ENCODE measurements around the gene UBE2H.
"Not testable (repeated sequence)": the region's sequence is repeated elsewhere in the genome, so short reads cannot be mapped to it uniquely, and the experiment has no call there.

UBE2H gene

DNA sequence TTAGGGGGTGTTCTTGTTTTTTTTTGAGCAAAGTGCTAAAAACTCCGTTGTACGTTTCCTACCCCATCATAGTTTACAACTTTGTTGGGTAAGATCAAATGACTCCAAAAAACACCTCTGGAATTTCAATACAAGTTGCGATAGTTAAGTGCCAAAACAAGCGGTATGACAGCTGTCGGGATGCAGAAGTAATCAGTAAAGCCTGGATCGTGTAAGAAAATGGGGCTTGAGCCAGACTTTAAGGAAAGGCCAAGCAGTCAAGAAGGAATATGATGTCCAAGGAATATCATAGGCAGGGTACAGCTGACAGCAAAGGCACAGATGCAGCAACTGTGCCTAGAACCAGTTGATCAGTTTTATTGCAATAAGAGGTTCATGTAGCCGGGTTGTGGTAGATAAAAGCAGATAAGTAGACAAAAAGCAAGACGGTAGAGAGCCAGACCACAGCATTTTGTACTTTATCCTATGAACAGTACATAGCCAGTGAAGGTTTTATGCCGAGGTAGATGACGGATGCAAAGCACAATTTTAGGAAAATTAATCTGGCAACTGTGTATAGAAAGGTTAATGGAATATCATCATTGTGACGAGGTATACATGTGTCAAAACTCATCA is 45.5 kb downstream of the UBE2H start:
- no peak for DNase-seq

DNA sequence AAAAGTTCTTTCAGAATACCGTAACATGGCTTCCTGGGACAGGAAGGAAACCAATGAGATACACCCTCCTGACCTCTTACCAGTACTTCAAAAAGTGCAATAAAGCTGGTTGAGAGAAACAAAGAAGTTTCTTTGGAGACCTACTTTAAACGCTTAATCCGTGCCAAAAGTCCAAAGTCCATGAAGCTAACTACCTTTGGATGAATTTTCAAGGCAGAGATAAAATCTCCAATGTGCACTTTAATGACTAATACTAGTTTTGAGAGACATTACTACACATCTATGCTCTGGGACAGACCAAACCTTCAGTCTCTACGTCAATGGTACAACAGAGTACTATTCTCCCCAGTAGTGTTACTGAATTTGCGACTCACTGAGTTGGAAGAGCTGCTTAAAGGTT is 46.1 kb downstream of the UBE2H start:
- DNase-seq, result no peak

DNA sequence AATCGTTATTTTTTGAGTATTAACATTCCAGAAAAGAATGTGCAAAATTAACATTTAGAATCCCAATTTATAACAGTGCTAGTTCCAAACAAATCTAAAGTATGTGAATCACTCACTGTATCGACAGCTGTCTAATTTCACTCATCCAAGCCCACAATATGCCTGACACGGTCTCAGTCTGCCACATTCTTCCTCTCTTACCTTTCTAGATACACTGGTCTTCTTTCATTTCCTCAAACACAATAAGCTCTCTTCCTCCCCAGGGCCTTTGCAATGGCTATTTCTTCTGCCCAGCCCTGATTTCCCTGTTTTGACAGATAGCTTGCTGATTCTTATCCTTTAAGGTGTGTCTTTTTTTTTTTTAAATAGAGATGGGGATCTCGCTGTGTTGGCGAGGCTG is 48.8 kb downstream of the UBE2H start:
- no peak for DNase-seq

DNA sequence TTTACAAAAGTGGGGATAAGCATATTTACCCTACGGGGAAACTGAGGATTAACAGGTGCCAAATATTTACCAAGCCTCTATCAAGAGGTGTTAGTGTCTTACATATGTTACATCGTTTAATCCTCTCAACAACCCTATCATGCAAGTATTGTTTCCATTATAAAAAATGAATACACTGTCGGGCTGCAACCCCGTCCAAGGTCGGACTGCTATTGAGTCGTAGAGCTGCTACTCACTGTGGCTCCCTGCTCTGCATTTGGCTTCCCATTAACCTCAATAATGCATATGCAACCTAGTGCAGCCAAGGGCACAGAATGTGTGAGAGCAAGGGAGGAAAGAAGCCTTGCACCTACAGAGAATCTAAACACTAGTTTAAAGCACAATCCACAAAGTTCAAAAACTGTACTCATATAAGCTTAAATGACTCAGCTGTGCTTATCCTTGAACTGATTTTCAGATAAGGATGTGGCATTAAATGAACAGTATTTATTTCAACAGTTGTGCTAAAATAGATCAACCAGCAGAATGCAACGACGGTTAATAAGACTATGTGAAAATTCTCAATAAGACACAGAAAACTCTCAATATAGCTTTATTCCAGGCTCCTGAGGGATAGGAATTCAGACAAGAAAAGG is 49.9 kb downstream of the UBE2H start:
- DNase-seq, result no peak

DNA sequence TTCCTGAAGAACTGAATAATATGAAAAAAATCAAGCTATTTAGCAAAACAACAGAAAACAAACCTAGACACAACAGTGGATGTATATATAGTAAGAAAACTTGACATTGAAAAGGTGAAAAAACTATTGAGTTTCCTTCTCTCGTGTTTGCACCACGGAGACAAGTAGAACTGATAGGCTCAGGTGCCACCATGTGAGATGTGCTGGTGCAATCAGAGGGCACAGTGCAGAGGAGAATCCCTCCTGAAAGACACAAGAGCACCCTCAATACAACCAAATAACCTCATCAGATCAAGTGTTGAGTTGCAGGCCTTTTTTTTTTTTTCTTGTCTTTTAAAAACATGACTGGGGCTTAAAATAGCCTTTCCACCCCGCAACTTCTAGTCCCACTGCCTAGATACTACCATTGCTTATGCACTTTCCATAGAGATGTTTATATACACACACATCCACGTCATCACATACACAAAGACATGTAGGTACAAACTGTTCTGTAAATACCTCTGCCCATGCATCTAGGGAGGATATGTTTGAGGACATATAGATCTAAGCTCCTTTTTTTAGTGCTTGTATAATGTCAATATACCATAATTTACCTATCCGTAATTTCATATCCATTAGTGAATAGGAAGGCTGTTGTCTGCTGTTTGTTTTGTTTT is 54.1 kb downstream of the UBE2H start:
- DNase-seq, result no peak

DNA sequence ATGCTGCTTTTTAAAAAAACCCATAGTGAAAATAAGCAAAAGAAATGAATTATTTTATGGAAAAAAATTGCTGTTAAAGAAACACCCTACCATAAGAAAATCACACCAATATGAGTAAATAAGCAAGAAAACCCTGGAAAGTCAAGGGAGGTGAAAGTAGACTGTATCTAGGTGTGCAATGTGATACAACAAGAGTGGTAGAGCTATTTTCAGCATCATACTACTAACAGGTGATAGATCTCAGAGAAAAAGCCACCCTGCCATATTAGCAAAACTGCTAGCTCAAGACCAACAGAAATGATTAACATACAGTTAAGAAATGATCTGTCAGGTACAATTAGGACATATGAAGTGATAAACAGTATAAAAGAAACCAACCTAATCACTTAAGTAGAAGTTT is 54.8 kb downstream of the UBE2H start:
- no peak for DNase-seq

DNA sequence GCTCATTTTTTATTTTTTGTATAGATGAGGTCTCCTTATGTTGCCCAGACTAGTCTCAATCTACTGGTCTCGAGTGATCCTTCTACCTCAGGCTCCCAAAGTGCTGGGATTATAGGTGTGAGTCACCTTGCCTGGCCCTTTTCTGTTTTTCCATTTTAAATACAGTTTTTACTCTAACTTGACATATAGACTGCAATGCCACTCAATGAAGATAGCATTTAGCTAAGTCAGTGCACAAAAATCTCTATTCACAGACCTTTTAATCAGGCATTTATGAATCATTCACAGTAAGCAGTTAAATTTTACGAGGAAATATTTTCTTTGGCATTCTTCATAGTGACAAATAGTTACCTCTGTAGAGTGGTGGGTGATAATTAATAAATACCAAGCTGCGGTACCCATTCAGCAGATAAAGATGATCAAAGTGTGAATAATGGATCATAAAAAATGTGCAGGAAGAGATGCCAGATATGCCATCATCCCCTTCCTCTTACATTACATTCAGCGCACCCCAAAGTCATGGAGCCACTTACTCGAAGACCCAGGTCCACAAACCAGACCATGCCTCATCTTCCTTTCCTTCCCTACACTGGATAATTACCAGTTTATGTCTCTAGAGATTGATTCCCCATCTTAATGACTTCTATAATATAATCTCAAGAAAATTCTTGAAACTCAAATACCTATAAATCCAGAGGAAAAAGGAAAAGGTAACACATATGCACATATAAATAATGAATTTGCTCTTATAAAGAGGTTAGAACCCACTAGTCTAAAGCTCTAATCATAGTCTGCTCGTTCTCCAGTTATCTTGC is 56.0 kb downstream of the UBE2H start:
- DNase-seq, result no peak

DNA sequence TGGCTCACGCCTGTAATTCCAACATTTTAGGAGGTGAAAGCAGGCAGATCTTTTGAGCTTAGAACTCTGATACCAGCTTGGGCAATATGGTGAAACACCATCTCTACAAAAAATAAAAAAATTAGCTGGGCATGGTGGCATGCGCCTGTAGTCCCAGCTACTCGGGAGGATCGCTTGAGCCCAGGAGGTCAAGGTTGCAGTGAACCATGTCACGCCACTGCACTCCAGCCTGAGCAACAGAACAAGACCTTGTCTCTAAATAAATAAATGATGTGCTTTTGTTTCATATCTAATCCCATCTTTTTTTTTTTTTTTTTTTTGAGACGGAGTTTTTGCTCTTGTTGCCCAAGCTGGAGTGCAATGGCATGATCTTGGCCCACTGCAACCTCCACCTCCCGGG is 58.6 kb downstream of the UBE2H start:
- DNase-seq, result not testable (repeated sequence)

DNA sequence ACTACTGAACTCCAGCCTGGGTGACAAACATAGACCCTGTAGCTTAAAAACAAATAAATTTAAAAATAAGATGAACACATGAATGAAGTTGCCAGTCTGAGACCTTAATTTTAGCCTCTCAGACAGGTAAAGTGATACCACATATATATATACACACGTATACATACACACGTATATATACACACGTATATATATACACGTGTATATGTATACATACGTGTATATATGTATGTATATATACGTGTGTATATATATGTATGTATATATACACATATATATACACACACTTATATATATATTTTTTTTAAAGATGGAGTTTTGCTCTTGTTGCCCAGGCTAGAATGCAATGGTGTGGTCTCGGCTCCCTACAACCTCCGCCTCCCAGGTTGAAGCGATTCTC is 62.7 kb downstream of the UBE2H start:
- DNase-seq, result no peak

DNA sequence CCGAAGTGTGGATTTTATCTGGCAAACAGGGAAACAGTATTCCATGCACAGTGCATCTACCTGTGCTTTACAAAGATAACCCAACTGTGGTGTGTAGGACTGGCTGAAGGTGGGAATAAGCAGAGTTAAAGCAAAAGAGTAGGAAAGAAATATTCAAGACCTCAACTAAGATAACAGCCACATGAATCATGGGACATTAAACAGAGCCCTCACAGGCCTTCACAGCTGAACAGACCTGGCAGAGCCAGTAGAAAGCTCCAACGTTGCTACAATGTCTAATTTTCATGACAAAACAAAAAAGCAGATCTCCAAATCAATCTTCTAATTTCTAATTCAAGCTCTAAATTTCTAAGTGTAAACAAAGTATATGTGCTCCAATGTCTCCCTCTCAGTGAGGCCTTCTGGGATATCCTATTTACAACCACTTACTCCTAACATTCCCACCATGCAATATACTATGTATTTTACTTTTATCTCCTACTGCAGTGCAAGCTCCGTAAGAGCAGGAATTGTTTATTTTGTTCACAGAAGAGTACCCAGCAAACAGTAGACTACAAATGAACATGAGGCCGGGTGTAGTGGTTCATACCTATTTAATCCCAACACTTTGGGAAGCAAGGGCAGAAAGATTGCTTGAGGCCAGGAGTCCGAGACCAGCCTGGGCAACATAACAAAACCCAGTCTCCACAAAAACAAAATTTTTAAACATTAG is 63.5 kb downstream of the UBE2H start:
- peak in 1 of 2 experiments; percentile 52 for DNase-seq

DNA sequence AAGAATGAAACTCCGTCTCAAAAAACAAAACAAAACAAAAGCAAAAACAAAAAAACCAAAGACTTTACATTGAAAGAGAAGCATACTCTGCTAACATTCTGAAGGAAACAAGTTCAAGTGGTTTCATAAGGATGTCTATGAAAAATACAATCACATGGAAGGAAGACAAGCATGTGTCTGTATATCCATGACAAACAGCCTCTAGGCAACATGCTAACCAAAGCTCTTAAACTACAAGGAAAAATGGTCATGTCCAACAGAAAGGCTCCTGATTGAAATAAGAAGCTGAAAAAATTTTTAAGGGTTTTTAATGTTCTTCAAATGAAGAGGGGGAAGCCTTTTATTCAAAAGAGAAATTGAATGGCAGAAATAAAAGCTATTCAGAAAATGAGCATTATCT is 64.9 kb downstream of the UBE2H start:
- no peak for DNase-seq

DNA sequence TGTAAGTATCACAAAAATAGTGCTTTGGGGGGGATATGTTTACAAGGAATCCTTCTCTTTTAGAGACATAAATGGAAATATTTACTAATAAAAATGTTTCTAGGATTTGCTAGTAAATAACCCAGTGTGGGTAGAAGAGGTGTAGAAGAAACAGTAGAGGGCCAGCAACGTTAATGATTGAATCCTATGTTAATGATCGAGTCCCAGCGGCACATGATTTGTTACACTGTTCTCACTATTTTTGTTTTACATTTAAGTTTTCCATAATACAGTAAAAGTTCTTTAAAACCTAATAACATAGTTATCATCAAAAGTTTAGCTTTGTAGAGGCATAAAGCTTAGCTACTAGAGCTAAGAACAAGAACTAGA is 66.0 kb downstream of the UBE2H start:
- DNase-seq, result no peak

DNA sequence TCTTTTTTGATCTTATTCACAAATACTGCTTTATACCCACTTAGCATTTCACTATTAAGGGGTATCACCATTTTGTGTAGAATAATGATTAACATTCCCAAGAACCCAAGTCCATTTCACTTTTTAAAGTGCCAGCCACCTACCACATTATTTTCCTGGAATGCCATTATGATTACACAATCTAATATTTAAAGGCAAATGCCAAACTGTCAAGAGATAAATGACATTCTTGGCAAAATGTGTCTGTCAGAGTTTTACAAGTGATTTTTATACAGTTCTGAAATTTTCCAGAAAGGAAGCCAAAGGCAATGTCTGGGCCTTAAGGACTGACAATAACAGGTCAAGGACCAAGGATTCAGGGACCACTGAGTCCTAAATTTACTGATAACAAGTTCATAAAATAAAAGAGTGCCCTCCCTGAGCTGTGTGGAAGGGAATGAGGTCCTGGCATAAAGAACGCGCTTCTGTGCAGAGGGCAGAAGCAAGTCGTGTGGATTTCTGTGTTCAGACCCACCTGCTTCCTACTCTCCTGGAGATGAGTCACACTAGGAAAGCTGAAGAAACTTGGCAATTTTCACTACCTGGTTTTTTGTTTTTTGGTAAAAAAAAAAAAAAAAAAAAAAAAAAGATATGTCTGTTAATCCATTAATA is 66.5 kb downstream of the UBE2H start:
- no peak for DNase-seq

DNA sequence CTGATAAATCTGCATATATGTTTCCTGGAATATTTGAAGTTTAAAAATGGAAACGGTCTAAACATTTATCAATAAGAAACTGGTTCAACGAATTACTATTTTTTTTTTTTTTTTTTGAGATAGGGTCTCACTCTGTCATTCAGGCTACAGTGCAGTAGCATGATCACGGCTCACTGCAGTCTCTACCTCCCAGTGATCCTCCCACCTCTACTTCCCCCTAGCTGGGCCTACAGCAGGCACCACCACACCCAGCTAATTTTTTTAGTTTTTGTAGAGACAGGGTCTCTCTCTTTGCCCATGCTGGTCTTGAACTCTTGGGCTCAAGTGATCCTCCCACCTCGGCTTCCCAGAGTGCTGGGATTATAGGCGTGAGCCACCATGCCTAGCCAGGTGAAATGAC is 68.3 kb downstream of the UBE2H start:
- DNase-seq, result no peak

DNA sequence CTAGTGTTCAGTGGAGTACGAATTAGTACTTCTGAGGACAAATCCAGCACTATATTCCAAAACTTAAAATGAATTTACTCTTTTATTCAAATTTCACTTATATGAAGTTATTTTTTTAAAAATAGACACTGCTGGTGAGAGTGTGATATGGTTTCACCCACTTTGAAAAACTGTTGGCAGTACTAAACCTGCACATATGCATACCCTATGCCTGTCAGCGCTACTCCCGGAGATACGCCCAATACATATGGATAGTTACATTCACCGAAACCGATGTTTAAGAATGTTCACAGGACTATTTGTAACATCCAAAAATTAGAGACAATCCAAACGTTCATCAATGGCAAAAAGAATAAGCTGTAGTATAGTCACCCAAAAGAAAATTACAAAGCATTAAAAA is 69.6 kb downstream of the UBE2H start:
- no peak for DNase-seq

DNA sequence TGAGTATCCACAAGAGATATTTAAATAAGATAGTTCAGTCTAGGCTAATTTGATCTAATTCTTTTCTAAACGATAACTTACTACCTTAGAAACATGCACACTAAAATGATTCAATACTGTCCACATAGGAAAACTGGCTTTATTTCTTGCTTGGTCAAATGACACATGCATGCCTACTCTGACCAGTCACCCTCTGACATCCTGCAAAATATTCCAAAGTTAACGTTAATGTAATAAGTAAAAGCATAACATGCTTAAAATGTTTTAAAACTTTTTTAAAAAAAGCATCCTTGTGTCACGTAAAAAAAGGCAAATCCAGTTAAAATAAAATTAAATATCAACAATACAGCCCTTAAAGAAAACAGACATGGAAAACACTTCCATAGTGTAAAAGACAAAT is 70.2 kb downstream of the UBE2H start:
- no peak for DNase-seq

DNA sequence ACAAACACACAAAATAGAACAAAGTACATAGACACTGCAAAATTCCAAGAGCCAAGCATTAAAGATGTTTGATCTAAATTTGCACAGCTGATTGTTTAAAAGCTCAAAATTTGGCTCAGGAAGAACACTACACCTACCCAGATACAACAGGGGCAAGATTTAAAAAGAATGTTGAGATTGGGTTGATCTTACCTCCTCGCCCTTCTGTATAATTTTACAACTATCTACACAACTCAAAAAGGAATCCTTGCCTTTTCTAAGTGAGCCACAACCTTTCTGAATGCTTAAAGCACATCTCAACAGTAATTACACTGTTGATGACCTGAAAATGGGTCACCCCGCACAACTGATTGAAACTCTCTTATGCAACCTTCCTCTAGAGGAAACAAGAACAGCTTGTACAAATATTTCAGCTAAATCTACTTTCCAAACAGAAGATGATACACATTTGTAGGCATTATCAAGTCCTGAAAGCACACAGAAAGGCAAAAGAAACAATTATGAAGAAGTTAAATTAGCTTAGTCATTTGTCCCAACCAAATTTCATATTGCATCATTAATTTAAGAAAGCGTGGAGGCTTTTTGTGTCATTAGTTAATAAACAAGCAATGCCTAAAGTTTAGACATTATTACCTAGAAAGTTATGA is 75.5 kb downstream of the UBE2H start:
- DNase-seq, result no peak

DNA sequence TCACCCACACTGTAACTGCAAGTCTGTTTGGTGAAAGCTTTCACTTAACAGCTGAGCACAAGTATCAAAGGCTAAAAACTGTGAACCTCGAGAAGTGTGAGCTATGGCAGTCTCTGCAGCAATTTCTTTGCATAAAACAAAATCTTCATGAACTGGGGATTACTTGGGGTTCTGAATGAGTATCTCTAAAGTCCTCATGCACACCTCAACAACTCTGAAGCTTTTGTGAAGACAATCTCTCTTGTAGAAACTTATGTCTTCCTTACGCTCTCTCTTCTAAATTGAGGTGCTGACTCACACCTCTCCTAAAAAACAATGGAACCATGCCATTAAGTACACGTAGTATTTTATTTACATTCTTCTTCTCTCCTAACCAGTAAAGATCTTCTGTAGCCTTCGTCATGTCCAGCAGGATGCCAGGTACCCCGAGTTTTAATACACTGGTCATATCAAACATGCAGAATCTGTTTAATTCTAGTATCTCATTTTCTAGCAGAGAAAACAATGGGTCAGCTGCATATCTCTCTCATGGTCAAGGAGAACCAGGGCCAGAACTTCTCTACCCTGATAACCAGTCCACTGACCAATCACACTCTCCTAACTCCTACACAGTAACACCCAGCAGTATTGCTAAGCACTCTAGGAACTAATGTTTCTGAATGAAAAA is 76.9 kb downstream of the UBE2H start:
- no peak for DNase-seq

DNA sequence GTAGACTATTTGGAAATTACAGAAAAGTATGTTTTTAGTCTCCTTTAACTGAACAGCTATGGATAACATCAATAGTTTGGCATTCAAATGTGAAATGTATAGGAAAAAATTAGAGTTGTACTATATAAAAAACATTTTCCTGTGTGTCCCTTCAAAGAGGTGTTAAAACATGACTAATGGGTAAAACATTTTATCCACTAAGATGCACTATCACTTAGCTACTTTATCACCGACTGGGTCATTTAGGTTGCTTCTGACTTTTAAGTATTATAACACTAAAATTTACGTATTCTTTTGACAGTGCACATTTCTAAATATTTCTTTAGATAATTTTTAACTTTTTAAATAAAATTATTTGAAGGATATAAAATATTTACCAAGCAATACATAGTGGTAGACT is 77.6 kb downstream of the UBE2H start:
- DNase-seq, result no peak

DNA sequence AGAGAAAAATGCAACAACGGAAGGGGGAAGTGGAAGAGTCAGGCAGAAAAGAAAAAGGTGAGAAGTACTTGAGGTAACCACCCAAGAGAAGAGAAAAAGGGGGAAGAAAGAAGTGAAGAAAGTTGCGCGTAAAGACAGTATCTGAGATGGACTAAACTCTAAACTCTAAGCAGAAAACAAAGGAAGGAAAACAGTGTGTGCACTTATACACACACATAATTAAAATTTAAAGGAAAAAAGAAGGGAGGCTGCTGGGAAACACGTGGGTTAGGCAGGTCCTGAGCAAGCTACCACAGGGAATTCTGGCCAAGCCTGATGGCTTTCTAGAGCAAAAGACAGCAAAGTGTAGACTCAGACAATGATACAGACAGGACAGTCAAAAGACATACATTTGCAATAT is 78.0 kb downstream of the UBE2H start:
- DNase-seq, result no peak

DNA sequence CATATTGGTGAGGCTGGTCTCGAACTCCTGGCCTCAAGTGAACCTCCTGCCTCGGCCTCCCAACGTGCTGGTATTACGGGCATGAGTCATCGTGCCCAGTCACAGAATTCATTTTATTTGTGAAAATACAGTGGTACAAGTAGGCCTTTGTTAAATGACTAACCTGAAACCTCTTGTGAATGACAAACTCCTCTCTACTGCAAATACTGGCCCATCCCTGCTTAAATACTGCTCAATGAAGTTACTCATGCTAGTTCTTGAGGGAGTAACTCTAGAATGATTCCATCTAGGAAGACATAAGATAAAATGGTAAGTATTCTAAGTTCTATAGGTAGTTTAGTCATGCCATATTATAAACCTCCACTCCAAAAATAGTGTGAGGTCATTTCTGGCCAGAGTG is 80.7 kb downstream of the UBE2H start:
- DNase-seq, result no peak

DNA sequence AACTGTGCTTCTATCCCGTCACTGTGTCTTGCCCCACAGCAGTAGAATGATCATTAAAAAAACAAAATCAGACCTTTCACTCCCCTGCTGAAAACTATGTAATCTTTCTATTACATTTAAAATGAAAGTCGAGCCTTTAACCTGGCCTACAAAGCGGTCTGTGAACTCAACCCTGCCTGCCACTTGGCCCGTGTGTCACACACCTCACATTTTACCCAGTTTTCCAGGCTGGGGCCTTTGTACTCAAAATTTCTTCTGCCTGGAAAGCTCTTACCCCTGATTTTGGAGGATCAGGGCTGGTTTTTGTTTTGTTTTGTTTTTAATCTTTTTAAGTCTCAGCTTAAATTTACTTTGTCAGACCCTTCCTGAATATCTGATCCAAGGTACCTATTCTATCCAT is 82.1 kb downstream of the UBE2H start:
- DNase-seq, result no peak

All from NCI-H2081 (cell line).